ENCODE measurements around the gene CTNNBIP1. TPM values are rescaled to one million over a fixed set of nuclear protein-coding genes. Genes with fewer than 3 reads are reported as not detected.

CTNNBIP1 gene
- total RNA-seq, 1 experiment from 2014 or later = 58.9 TPM

DNA sequence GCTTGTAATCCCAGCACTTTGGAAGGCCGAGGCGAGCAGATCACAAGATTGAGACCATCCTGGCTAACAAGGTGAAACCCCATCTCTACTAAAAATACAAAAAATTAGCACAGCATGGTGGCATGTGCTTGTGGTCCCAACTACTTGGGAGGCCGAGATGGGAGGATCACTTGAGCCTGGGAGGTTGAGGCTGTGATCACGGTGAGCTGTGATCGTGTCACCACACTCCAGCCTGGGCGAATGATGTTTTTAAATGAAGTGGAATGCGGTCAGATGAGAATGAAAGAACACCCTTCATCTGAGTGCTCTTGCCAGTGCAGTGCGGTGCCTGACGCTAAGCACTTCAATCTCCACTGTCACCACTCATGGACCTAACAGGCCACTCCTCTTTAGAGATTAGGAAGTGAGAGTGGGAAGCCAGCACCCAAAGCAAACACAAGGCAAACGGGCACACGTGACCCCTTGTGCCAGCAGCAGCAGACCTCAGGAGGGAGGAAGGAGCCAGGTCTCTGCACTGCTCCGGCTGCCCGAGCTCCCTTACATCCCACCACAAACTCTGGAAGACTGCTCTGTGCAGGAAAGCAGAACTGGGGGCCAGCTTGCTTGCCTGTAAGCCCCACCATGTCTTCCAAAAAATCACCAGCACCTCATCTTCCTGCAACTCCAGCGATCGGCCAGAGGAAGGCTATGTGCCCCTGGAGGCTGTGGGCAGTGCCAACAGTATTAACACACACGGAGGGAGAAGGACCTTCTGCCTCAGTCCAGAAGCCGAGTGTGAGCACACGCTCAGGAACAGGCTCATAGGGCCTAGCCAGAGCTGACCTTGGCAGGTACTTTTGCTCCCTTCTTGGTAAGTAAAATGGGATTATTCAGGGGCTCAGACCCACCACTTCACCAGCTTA, 9.7 kb downstream of the CTNNBIP1 start:
- Histone ChIP-seq H3F3A (ENCODE audit: insufficient read depth, low read depth) (peaks cover 19% of the 10 kb centered on the region), H3K9me3 (ENCODE audit: insufficient read depth, low read depth) (no peaks in the 10 kb centered on the region), H4K20me1 (ENCODE audit: insufficient read depth) (no peaks in the 10 kb centered on the region), H2AFZ (no peak overlapping the region), H3K79me2 (ENCODE audit: low read depth) (no peaks in the 10 kb centered on the region; the same call in 1 of the 2 replicates), H3K4me3 (no peak overlapping the region), H3K4me2 (no peak overlapping the region), H3K4me1 (replicated peaks; ENCODE audit: insufficient read depth) (peaks cover 19% of the 10 kb centered on the region), H3K27ac (no peak overlapping the region), H3K27me3 (ENCODE audit: insufficient read depth, low read depth) (no peaks in the 10 kb centered on the region), H3K36me3 (ENCODE audit: low read depth) (no peaks in the 10 kb centered on the region), H3K9me2 (ENCODE audit: insufficient read depth) (no peaks in the 10 kb centered on the region)
- CTCF ChIA-PET = no interaction called here
- BruUV-seq (replicated peaks) = no TSS peak
- intact Hi-C loops (cut with micrococcal nuclease; ENCODE audit: unreplicated experiment) = no loop called here
- no peak for DNase-seq
- TF ChIP-seq EZH2 (IDR thresholded peaks at IDR 0.05; ENCODE audit: low read depth) = no peak
- TF ChIP-seq, protein P1, sequence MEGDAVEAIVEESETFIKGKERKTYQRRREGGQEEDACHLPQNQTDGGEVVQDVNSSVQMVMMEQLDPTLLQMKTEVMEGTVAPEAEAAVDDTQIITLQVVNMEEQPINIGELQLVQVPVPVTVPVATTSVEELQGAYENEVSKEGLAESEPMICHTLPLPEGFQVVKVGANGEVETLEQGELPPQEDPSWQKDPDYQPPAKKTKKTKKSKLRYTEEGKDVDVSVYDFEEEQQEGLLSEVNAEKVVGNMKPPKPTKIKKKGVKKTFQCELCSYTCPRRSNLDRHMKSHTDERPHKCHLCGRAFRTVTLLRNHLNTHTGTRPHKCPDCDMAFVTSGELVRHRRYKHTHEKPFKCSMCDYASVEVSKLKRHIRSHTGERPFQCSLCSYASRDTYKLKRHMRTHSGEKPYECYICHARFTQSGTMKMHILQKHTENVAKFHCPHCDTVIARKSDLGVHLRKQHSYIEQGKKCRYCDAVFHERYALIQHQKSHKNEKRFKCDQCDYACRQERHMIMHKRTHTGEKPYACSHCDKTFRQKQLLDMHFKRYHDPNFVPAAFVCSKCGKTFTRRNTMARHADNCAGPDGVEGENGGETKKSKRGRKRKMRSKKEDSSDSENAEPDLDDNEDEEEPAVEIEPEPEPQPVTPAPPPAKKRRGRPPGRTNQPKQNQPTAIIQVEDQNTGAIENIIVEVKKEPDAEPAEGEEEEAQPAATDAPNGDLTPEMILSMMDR (conservative IDR thresholded peaks at IDR 0.05) = no peak
- POLR2A ChIA-PET (ENCODE audit: unreplicated experiment) = no interaction called here

GRCh38 chr1:9894115-9894514, 16.0 kb downstream of the CTNNBIP1 start:
- CTCF ChIA-PET = interaction anchor here (0.7 to 1.0 kb wide), 2 partner anchors 10 to 139 kb away, joined by 3 to 6 read pairs; partner anchors contain the start of gene UBE4B
- Histone ChIP-seq H3K27me3 (ENCODE audit: insufficient read depth, low read depth) (no peaks in the 10 kb centered on the region), H4K20me1 (ENCODE audit: insufficient read depth) (no peaks in the 10 kb centered on the region), H3K4me1 (replicated peaks; ENCODE audit: insufficient read depth) (peaks cover 79% of the 10 kb centered on the region), H3K4me3 (peak overlapping the region; percentile 49; the same call in 1 of the 2 replicates), H3F3A (ENCODE audit: insufficient read depth, low read depth) (peaks cover 64% of the 10 kb centered on the region), H3K4me2 (peak overlapping the region; percentile 85), H2AFZ (no peak overlapping the region), H3K36me3 (ENCODE audit: low read depth) (no peaks in the 10 kb centered on the region), H3K9me3 (ENCODE audit: insufficient read depth, low read depth) (no peaks in the 10 kb centered on the region), H3K27ac (peak overlapping the region; percentile 100), H3K9me2 (ENCODE audit: insufficient read depth) (no peaks in the 10 kb centered on the region), H3K79me2 (ENCODE audit: low read depth) (peaks cover 12% of the 10 kb centered on the region)
- intact Hi-C loops (cut with micrococcal nuclease; ENCODE audit: unreplicated experiment) = loop anchor here (5.0 kb wide), 1 partner anchor 138 kb away; the partner anchor contains the start of gene UBE4B
- TF ChIP-seq, protein P1 (conservative IDR thresholded peaks at IDR 0.05) = no peak
- no peak for TF ChIP-seq EZH2 (IDR thresholded peaks at IDR 0.05; ENCODE audit: low read depth)
- DNase-seq = peak in 1 of 2 experiments; percentile 74
- POLR2A ChIA-PET (ENCODE audit: unreplicated experiment) = interaction anchor here (0.7 kb wide), 1 partner anchor 463 kb away, joined by 5 read pairs; no protein-coding TSS in a partner anchor
- BruUV-seq (replicated peaks) = no TSS peak

GRCh38 chr1:9892563-9893528, 17.2 kb downstream of the CTNNBIP1 start:
- ChIA-PET POLR2A (ENCODE audit: unreplicated experiment) (interaction anchor here (0.6 to 0.8 kb wide), 4 partner anchors 11 to 319 kb away, joined by 3 to 12 read pairs (median 4); no protein-coding TSS in a partner anchor), CTCF (interaction anchor here (0.6 to 1.0 kb wide), 7 partner anchors 9 to 818 kb away, joined by 3 to 12 read pairs (median 3); no protein-coding TSS in a partner anchor)
- BruUV-seq (replicated peaks) = TSS peak; percentile 71
- no peaks in the 10 kb centered on the region for H4K20me1 ChIP-seq (ENCODE audit: insufficient read depth)
- TF ChIP-seq EZH2 (IDR thresholded peaks at IDR 0.05; ENCODE audit: low read depth) = no peak
- TF ChIP-seq, protein P1 (conservative IDR thresholded peaks at IDR 0.05) = no peak
- peak; percentile 78 to 93 for DNase-seq
- H3K36me3 ChIP-seq (ENCODE audit: low read depth) = no peaks in the 10 kb centered on the region
- H3K4me3 ChIP-seq = peak overlapping the region; percentile 49; the same call in 1 of the 2 replicates
- H3F3A ChIP-seq (ENCODE audit: insufficient read depth, low read depth) = peaks cover 58% of the 10 kb centered on the region
- H3K9me2 ChIP-seq (ENCODE audit: insufficient read depth) = no peaks in the 10 kb centered on the region
- peak overlapping the region; percentile 85 for H3K4me2 ChIP-seq
- peaks cover 14% of the 10 kb centered on the region; the same call in 1 of the 2 replicates for H3K79me2 ChIP-seq (ENCODE audit: low read depth)
- H3K27me3 ChIP-seq (ENCODE audit: insufficient read depth, low read depth) = no peaks in the 10 kb centered on the region
- H3K4me1 ChIP-seq (replicated peaks; ENCODE audit: insufficient read depth) = peaks cover 69% of the 10 kb centered on the region
- no peaks in the 10 kb centered on the region for H3K9me3 ChIP-seq (ENCODE audit: insufficient read depth, low read depth)
- H2AFZ ChIP-seq = peak overlapping the region; percentile 64
- peak overlapping the region; percentile 100 for H3K27ac ChIP-seq
- intact Hi-C loops (cut with micrococcal nuclease; ENCODE audit: unreplicated experiment) = loop anchor here (1.0 to 5.0 kb wide), 3 partner anchors 15 to 139 kb away; partner anchors contain the start of gene UBE4B

Measured in PC-9 (cell line).